Loucy (cell line): Measurements from ENCODE around the gene SARM1.

ENCODE experiments used
- CTCF ChIP-seq: fragments of 200-600 bp; sonication (generic); conservative IDR thresholded peaks from 2 replicates; pipeline ENCODE4 v1.5.1; 2014; ENCODE audit warnings: mild to moderate bottlenecking, antibody characterized with exemption, low read length
- EZH2phosphoT487 ChIP-seq: fragments of 200-600 bp; IDR thresholded peaks from 2 replicates; pipeline ENCODE4 v1.6.1; 2018; ENCODE audit warnings: antibody characterized with exemption, mild to moderate bottlenecking, moderate library complexity, borderline replicate concordance

DNA sequence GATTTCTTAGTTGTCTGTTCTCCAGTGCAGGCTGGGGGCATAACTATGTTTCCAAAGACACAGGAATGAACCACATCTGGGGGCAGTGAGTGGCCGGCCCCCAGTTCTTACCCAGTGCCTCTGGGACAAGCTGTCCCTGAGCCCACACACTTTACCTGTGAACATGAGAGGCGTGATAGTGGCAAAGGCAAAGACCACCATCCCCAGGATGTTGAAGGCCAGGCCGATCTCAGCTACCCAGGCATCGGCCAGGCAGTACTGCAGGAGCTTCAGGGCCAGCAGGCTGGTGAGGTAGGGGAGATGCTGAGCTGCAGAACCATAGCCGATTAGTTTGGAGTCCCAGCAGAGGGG, 32.9 kb downstream of the SARM1 start:
- TF ChIP-seq EZH2phosphoT487 (no peak), CTCF (no peak)
